ENCODE data around the gene IFI30. TPM values are rescaled to one million over a fixed set of nuclear protein-coding genes. Genes with fewer than 3 reads are reported as not detected.

Gene IFI30
- total RNA-seq, 4 donors from 2014 or later, result 22.4 to 92.8 (median 42.9) TPM

GRCh38 chr19:18144361-18144760 lies 29.3 kb upstream of the IFI30 start:
- Histone ChIP-seq H3K36me3 (peaks cover 12 to 93% (median 67%) of the 10 kb centered on the region in 4 donors), H3K27me3 (no peaks in the 10 kb centered on the region), H3K4me3 (no peak overlapping the region), H3K9me3 (no peaks in the 10 kb centered on the region), H3K4me1 (no peaks in the 10 kb centered on the region), H3K27ac (replicated peaks in 1 of 4) (no peak overlapping the region)
- no peak for DNase-seq (ENCODE audit: extremely low spot score)
- TF ChIP-seq EP300 (IDR thresholded peaks at IDR 0.05) (no peak), POLR2A (IDR thresholded peaks at IDR 0.05; ENCODE audit: low read depth) (no peak), POLR2AphosphoS5 (IDR thresholded peaks at IDR 0.05) (no peak), CTCF (IDR thresholded peaks at IDR 0.05) (no peak)
- intact Hi-C loops (cut with DNase I), result no loop called here
- WGBS, result 91% methylated on average over 10 of the region's 16 CpGs

GRCh38 chr19:18144906-18145305 lies 28.7 kb upstream of the IFI30 start:
- DNase-seq (ENCODE audit: extremely low spot score), result no peak
- H3K27ac ChIP-seq (replicated peaks in 1 of 4), result no peak overlapping the region
- no peaks in the 10 kb centered on the region for H3K9me3 ChIP-seq
- WGBS, result 95% methylated on average over 28 of the region's 28 CpGs
- TF ChIP-seq POLR2AphosphoS5 (IDR thresholded peaks at IDR 0.05), result no peak
- H3K4me3 ChIP-seq, result no peak overlapping the region
- no peaks in the 10 kb centered on the region for H3K4me1 ChIP-seq
- H3K36me3 ChIP-seq, result peaks cover 12 to 91% (median 68%) of the 10 kb centered on the region in 4 donors
- intact Hi-C loops (cut with DNase I), result no loop called here
- no peaks in the 10 kb centered on the region for H3K27me3 ChIP-seq

GRCh38 chr19:18145391-18145999 lies 28.1 kb upstream of the IFI30 start:
- DNase-seq (ENCODE audit: extremely low spot score), result no peak
- Histone ChIP-seq H3K9me3 (no peaks in the 10 kb centered on the region), H3K4me1 (no peaks in the 10 kb centered on the region), H3K27ac (replicated peaks in 1 of 4) (no peak overlapping the region), H3K36me3 (peaks cover 12 to 86% (median 64%) of the 10 kb centered on the region in 4 donors), H3K4me3 (no peak overlapping the region), H3K27me3 (no peaks in the 10 kb centered on the region)
- TF ChIP-seq POLR2AphosphoS5 (IDR thresholded peaks at IDR 0.05) (no peak), POLR2A (IDR thresholded peaks at IDR 0.05; ENCODE audit: low read depth) (no peak), CTCF (IDR thresholded peaks at IDR 0.05) (no peak), EP300 (IDR thresholded peaks at IDR 0.05) (no peak)
- WGBS, result 100% methylated on average over 4 of the region's 19 CpGs
- intact Hi-C loops (cut with DNase I), result no loop called here

- intact Hi-C loops (cut with DNase I), result no loop called here
- TF ChIP-seq EP300 (IDR thresholded peaks at IDR 0.05), result no peak
- TF ChIP-seq POLR2A (IDR thresholded peaks at IDR 0.05; ENCODE audit: low read depth), result no peak
- TF ChIP-seq CTCF (IDR thresholded peaks at IDR 0.05), result no peak
- TF ChIP-seq POLR2AphosphoS5 (IDR thresholded peaks at IDR 0.05), result no peak
- no peaks in the 10 kb centered on the region for H3K9me3 ChIP-seq
- H3K27me3 ChIP-seq, result no peaks in the 10 kb centered on the region
- DNase-seq (ENCODE audit: extremely low spot score), result no peak
- H3K27ac ChIP-seq (replicated peaks in 1 of 4), result no peak overlapping the region
- H3K4me3 ChIP-seq, result no peak overlapping the region
- H3K36me3 ChIP-seq, result peaks cover 12 to 67% (median 51%) of the 10 kb centered on the region in 4 donors
- peaks cover 6 to 11% (median 10%) of the 10 kb centered on the region in 4 donors for H3K4me1 ChIP-seq
- WGBS, result 93% methylated on average over 11 of the region's 13 CpGs
Measured at GRCh38 chr19:18147396-18147795, 26.2 kb upstream of the IFI30 start.

- Histone ChIP-seq H3K27me3 (no peaks in the 10 kb centered on the region), H3K4me3 (no peak overlapping the region), H3K36me3 (peaks cover under 1 to 45% (median 31%) of the 10 kb centered on the region in 4 donors), H3K27ac (replicated peaks in 1 of 4) (no peak overlapping the region), H3K4me1 (peaks cover 17 to 24% (median 22%) of the 10 kb centered on the region in 4 donors), H3K9me3 (no peaks in the 10 kb centered on the region)
- TF ChIP-seq POLR2A (IDR thresholded peaks at IDR 0.05; ENCODE audit: low read depth), result no peak
- no peak for DNase-seq (ENCODE audit: extremely low spot score)
- intact Hi-C loops (cut with DNase I), result no loop called here
- WGBS, result 85% methylated on average over 13 of the region's 16 CpGs
Measured at GRCh38 chr19:18149596-18149975, 24.0 kb upstream of the IFI30 start.
